ENCODE measurements around the gene UBAC1.

GRCh38 chr9:135905380-135906258 is 55.6 kb downstream of the UBAC1 start:
- TF ChIP-seq POLR2AphosphoS5 (IDR thresholded peaks at IDR 0.05; ENCODE audit: low read depth, low read length) (no peak), POLR2A (IDR thresholded peaks at IDR 0.05; ENCODE audit: low read depth, low read length) (no peak), TAF1 (IDR thresholded peaks at IDR 0.05; ENCODE audit: borderline replicate concordance, low read depth, low read length) (no peak)

All from GM12892 (cell line).